HTR-8/SVneo (cell line): ENCODE results near the gene CMC2.

Source experiments
- DNase-seq: peaks from one replicate; pipeline ENCODE4 v3.0.0; 2011; ENCODE audit warnings: low spot score, mixed read lengths; ENCODE audit not compliant: insufficient read length
- FAIRE-seq: peaks from 2 replicates; lab custom pipeline; 2011; peaks lifted over from hg19 to GRCh38; lab: Jason Lieb, UNC

The CMC2 gene

GRCh38 chr16:80938004-80938878, 68.4 kb downstream of the CMC2 start:
- peak; percentile 96 for FAIRE-seq
- peak; percentile 87 for DNase-seq

- DNase-seq (no peak), FAIRE-seq (no peak)
Measured at GRCh38 chr16:80936410-80936809, 70.3 kb downstream of the CMC2 start.

GRCh38 chr16:80935691-80936090, 71.0 kb downstream of the CMC2 start:
- FAIRE-seq (no peak), DNase-seq (no peak)

GRCh38 chr16:80932708-80933095, 74.0 kb downstream of the CMC2 start:
- DNase-seq (peak; percentile 73), FAIRE-seq (peak; percentile 80)

- FAIRE-seq: no peak
- DNase-seq: peak; percentile 56
Measured at GRCh38 chr16:80931801-80932707, 74.6 kb downstream of the CMC2 start.

- FAIRE-seq: peak; percentile 86
- peak; percentile 83 for DNase-seq
Measured at GRCh38 chr16:80924372-80924978, 82.2 kb downstream of the CMC2 start.

GRCh38 chr16:80923356-80923755, 83.3 kb downstream of the CMC2 start:
- FAIRE-seq (no peak), DNase-seq (no peak)
